ENCODE measurements around the gene BTN2A1. TPM values are rescaled to one million over a fixed set of nuclear protein-coding genes. Genes with fewer than 3 reads are reported as not detected.

The BTN2A1 gene
- total RNA-seq, 1 experiment from 2014 or later: 11.2 TPM

DNA sequence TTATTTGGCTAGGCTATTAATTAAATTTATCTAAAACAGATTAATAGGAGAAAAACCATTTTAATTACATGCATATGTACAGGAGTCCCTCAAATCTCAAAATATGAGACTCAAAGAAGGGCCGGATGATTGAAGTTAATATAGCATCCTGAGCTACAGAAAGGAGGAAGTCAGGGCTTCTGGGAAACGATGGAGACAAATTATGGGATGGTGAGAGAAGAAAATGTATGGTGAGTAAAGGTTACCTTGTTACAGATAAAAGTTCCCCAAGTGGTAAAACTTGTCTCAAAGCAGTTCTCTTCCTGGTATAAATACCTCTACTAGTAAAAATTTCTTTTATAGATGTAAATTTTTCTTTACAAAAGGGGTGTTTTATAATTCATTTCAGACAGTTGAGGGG is 26.4 kb downstream of the BTN2A1 start:
- Histone ChIP-seq H3K27ac (ENCODE audit: low read depth, low read length) (no peak overlapping the region), H3K4me3 (replicated peaks in 1 of 2; ENCODE audit: low read depth in 1 of 2, low read length in 2 of 2) (no peak overlapping the region), H3K27me3 (ENCODE audit: insufficient read depth, low read length) (no peaks in the 10 kb centered on the region), H3K4me1 (ENCODE audit: control insufficient read depth in 1 of 2, insufficient read depth in 2 of 2, low read length in 2 of 2) (no peaks in the 10 kb centered on the region), H3K9ac (ENCODE audit: low read length) (no peak overlapping the region), H2AFZ (ENCODE audit: low read depth, low read length, poor library complexity, severe bottlenecking) (no peak overlapping the region), H3K9me2 (ENCODE audit: insufficient read depth) (no peaks in the 10 kb centered on the region), H3K4me2 (ENCODE audit: low read length) (no peak overlapping the region), H4K20me1 (ENCODE audit: insufficient read depth) (no peaks in the 10 kb centered on the region), H3K9me3 (ENCODE audit: control insufficient read depth in 1 of 2, insufficient read depth in 1 of 2, low read depth in 1 of 2, low read length in 2 of 2) (peaks cover 0 to 3% of the 10 kb centered on the region in 2 experiments; a peak in 1 of 4 replicates), H3K36me3 (ENCODE audit: control insufficient read depth in 1 of 2, insufficient read depth in 2 of 2, low read length in 2 of 2) (no peaks in the 10 kb centered on the region), H3K79me2 (ENCODE audit: insufficient read depth, low read length) (no peaks in the 10 kb centered on the region)
- DNase-seq (ENCODE audit: low read depth, low spot score) (no peak), ATAC-seq (no peak)
- no TSS peak for BruUV-seq (replicated peaks)
- ChIA-PET CTCF (no interaction called here), RAD21 (ENCODE audit: low non-redundant PET in 1 of 2, low total read pairs in 2 of 2, uncharacterized antibody in 2 of 2, unreplicated experiment in 2 of 2) (no interaction called here), POLR2A (no interaction called here)
- TF ChIP-seq YY1 (IDR thresholded peaks at IDR 0.05; ENCODE audit: extremely low read depth, insufficient replicate concordance, low read depth, low read length) (no peak), JUND (IDR thresholded peaks at IDR 0.05) (no peak), EZH2 (IDR thresholded peaks at IDR 0.05) (no peak), ZFX (IDR thresholded peaks at IDR 0.05) (no peak), RAD21 (IDR thresholded peaks at IDR 0.05; ENCODE audit: low read depth) (no peak), SP1 (IDR thresholded peaks at IDR 0.05; ENCODE audit: low read depth) (no peak), EGR1 (IDR thresholded peaks at IDR 0.05; ENCODE audit: low read depth) (no peak), FOSL1 (IDR thresholded peaks at IDR 0.05; ENCODE audit: low read depth) (no peak), ZNF274 (IDR thresholded peaks at IDR 0.05; ENCODE audit: low read depth, low read length) (no peak), ELF1 (IDR thresholded peaks at IDR 0.05; ENCODE audit: borderline replicate concordance, low read depth) (no peak), SRF (IDR thresholded peaks at IDR 0.05; ENCODE audit: low read depth) (no peak), POLR2AphosphoS5 (IDR thresholded peaks at IDR 0.05; ENCODE audit: low read depth, low read length) (no peak), SIN3A (IDR thresholded peaks at IDR 0.05; ENCODE audit: low read depth) (no peak), POLR2A (IDR thresholded peaks at IDR 0.05; ENCODE audit: borderline replicate concordance, extremely low read depth, insufficient read depth, insufficient read length) (no peak)
- TF ChIP-seq, protein P1, sequence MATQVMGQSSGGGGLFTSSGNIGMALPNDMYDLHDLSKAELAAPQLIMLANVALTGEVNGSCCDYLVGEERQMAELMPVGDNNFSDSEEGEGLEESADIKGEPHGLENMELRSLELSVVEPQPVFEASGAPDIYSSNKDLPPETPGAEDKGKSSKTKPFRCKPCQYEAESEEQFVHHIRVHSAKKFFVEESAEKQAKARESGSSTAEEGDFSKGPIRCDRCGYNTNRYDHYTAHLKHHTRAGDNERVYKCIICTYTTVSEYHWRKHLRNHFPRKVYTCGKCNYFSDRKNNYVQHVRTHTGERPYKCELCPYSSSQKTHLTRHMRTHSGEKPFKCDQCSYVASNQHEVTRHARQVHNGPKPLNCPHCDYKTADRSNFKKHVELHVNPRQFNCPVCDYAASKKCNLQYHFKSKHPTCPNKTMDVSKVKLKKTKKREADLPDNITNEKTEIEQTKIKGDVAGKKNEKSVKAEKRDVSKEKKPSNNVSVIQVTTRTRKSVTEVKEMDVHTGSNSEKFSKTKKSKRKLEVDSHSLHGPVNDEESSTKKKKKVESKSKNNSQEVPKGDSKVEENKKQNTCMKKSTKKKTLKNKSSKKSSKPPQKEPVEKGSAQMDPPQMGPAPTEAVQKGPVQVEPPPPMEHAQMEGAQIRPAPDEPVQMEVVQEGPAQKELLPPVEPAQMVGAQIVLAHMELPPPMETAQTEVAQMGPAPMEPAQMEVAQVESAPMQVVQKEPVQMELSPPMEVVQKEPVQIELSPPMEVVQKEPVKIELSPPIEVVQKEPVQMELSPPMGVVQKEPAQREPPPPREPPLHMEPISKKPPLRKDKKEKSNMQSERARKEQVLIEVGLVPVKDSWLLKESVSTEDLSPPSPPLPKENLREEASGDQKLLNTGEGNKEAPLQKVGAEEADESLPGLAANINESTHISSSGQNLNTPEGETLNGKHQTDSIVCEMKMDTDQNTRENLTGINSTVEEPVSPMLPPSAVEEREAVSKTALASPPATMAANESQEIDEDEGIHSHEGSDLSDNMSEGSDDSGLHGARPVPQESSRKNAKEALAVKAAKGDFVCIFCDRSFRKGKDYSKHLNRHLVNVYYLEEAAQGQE (IDR thresholded peaks at IDR 0.05; ENCODE audit: low read depth): no peak
- TF ChIP-seq, protein P2, sequence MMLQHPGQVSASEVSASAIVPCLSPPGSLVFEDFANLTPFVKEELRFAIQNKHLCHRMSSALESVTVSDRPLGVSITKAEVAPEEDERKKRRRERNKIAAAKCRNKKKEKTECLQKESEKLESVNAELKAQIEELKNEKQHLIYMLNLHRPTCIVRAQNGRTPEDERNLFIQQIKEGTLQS (IDR thresholded peaks at IDR 0.05): no peak
- TF ChIP-seq, protein P3, sequence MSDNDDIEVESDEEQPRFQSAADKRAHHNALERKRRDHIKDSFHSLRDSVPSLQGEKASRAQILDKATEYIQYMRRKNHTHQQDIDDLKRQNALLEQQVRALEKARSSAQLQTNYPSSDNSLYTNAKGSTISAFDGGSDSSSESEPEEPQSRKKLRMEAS (IDR thresholded peaks at IDR 0.05): no peak
- TF ChIP-seq, protein P4, sequence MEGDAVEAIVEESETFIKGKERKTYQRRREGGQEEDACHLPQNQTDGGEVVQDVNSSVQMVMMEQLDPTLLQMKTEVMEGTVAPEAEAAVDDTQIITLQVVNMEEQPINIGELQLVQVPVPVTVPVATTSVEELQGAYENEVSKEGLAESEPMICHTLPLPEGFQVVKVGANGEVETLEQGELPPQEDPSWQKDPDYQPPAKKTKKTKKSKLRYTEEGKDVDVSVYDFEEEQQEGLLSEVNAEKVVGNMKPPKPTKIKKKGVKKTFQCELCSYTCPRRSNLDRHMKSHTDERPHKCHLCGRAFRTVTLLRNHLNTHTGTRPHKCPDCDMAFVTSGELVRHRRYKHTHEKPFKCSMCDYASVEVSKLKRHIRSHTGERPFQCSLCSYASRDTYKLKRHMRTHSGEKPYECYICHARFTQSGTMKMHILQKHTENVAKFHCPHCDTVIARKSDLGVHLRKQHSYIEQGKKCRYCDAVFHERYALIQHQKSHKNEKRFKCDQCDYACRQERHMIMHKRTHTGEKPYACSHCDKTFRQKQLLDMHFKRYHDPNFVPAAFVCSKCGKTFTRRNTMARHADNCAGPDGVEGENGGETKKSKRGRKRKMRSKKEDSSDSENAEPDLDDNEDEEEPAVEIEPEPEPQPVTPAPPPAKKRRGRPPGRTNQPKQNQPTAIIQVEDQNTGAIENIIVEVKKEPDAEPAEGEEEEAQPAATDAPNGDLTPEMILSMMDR (IDR thresholded peaks at IDR 0.05 in 2 of 3, conservative IDR thresholded peaks at IDR 0.05 in 1 of 3; ENCODE audit: borderline replicate concordance in 1 of 3, insufficient read depth in 1 of 3, low read depth in 2 of 3, low read length in 2 of 3): no peak
- intact Hi-C loops (cut with micrococcal nuclease): no loop called here
